Parathyroid adenoma (tissue), 2 donors: ENCODE measurements around the gene ANGPTL2.

ENCODE experiments used
- H2AFZ ChIP-seq: fragments of 300-600 bp; sonication (generic); one replicate; pipeline ENCODE4 v1.7.0; 2017; ENCODE audit warnings: antibody characterized with exemption, mild to moderate bottlenecking
- H3K27ac ChIP-seq: fragments of 300-600 bp; sonication (generic); one replicate; pipeline ENCODE4 v1.7.0; 2017
- H3K27me3 ChIP-seq: fragments of 300-600 bp; sonication (generic); one replicate; pipeline ENCODE4 v1.7.0; 2017; ENCODE audit warnings: low read length; ENCODE audit not compliant: control insufficient read depth, insufficient read depth
- H3K36me3 ChIP-seq: fragments of 300-600 bp; sonication (generic); one replicate; pipeline ENCODE4 v1.7.0; 2017; ENCODE audit warnings: low read length; ENCODE audit not compliant: control insufficient read depth, insufficient read depth
- H3K4me1 ChIP-seq: fragments of 300-600 bp; sonication (generic); one replicate; pipeline ENCODE4 v1.7.0; 2017; ENCODE audit warnings: control low read depth
- H3K4me2 ChIP-seq: fragments of 300-600 bp; sonication (generic); one replicate; pipeline ENCODE4 v1.7.0; 2017; ENCODE audit warnings: low read length
- H3K4me3 ChIP-seq: fragments of 300-600 bp; sonication (generic); one replicate; pipeline ENCODE4 v1.7.0; 2017; ENCODE audit warnings: low read depth, low read length
- H3K79me2 ChIP-seq: fragments of 300-600 bp; sonication (generic); one replicate; pipeline ENCODE4 v1.7.0; 2017; ENCODE audit warnings: control low read depth
- H3K9ac ChIP-seq: fragments of 300-600 bp; sonication (generic); one replicate; pipeline ENCODE4 v1.7.0; 2017; ENCODE audit warnings: mild to moderate bottlenecking
- H3K9me3 ChIP-seq: fragments of 300-600 bp; sonication (generic); one replicate; pipeline ENCODE4 v1.7.0; 2017; ENCODE audit warnings: low read length; ENCODE audit not compliant: control insufficient read depth
- TF ChIP-seq, protein P1 (sequence below): fragments of 300-600 bp; sonication (generic); IDR thresholded peaks from one replicate; pipeline ENCODE4 v1.7.0; 2017; ENCODE audit warnings: antibody characterized with exemption, mild to moderate bottlenecking
- donor health status: primary hyperparathyroidism.

ANGPTL2 gene

DNA sequence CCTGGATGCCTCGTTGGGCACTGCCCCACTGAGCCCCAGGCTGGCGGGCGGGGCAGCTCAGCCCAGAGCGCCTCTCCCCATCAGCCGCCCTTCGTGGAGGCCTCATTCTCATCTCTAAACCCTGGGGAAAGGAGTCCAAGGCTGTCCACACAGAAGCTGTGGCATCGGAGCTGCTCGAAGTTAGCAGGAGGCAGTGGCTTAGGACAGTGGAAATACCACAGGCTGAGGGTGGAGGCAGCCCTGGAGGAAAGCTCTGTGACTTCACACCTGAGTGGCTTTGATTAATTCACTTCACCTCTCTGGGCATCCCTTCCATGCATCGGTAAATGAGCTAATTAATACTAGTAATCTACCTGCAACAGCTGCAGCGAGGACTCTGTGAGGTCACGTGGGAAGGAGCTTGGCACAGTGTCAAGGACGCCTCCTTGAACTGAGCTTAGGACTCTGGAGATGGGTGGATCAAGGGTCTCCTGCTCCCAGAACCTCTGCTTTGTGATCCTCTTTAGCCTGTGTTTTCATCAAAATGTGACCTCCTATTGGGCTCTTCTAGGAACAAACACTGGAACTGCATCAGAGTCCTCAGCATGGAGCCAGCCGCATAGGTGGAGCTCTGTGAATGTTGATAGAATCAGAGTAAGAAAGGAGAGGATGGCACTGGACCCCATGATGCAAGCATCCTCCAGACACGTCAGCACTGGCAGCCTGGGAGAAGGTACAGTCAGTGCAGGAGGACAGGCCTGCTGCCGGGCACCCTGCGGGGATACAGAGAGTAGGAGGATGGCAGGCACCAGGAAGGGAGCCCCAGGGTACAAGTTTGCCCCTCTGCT is 842 bp upstream of the ANGPTL2 start:
- Histone ChIP-seq H3K4me2 (peak overlapping the region; percentile 18), H3K79me2 (no peaks in the 10 kb centered on the region), H3K4me1 (peaks cover 7% of the 10 kb centered on the region), H2AFZ (peak overlapping the region; percentile 64), H3K9me3 (no peaks in the 10 kb centered on the region), H3K4me3 (no peak overlapping the region), H3K27ac (peak overlapping the region; percentile 36), H3K9ac (no peak overlapping the region), H3K36me3 (no peaks in the 10 kb centered on the region), H3K27me3 (no peaks in the 10 kb centered on the region)
- TF ChIP-seq, protein P1, sequence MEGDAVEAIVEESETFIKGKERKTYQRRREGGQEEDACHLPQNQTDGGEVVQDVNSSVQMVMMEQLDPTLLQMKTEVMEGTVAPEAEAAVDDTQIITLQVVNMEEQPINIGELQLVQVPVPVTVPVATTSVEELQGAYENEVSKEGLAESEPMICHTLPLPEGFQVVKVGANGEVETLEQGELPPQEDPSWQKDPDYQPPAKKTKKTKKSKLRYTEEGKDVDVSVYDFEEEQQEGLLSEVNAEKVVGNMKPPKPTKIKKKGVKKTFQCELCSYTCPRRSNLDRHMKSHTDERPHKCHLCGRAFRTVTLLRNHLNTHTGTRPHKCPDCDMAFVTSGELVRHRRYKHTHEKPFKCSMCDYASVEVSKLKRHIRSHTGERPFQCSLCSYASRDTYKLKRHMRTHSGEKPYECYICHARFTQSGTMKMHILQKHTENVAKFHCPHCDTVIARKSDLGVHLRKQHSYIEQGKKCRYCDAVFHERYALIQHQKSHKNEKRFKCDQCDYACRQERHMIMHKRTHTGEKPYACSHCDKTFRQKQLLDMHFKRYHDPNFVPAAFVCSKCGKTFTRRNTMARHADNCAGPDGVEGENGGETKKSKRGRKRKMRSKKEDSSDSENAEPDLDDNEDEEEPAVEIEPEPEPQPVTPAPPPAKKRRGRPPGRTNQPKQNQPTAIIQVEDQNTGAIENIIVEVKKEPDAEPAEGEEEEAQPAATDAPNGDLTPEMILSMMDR: no peak

DNA sequence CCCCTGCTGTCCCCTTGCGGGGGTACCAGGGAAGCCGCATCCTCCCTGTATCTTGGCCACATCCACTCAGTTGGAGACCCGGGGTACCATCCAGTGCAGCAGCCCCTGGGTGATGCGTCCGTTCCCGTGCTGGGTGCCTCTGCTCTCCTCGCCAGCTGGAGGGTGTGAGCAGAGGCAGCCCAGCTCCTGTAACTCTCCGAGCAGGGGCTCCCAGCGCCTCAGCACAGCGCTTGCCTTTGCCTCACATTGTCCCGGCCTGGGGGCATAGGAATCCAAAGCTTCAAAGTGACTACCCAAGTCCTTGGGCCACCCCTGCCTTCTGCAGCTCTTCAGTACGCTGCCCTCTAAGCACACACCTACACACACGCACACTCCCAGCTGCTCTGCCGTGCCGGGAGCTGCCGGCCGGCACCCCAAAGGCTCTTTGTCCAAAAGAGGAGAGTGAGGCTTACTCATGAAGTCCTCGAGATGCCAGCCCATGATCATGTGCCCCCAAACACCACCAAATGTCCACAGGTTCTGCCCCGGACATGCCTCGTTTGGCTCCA is 733 bp downstream of the ANGPTL2 start:
- no peaks in the 10 kb centered on the region for H3K9me3 ChIP-seq
- no peak overlapping the region for H3K9ac ChIP-seq
- peaks cover 7% of the 10 kb centered on the region for H3K4me1 ChIP-seq
- H3K27ac ChIP-seq: peak overlapping the region; percentile 36
- H3K4me2 ChIP-seq: peak overlapping the region; percentile 18
- H3K36me3 ChIP-seq: no peaks in the 10 kb centered on the region
- TF ChIP-seq, protein P1: no peak
- H3K27me3 ChIP-seq: no peaks in the 10 kb centered on the region
- peak overlapping the region; percentile 64 for H2AFZ ChIP-seq
- no peaks in the 10 kb centered on the region for H3K79me2 ChIP-seq
- peak overlapping the region; percentile 41 for H3K4me3 ChIP-seq

DNA sequence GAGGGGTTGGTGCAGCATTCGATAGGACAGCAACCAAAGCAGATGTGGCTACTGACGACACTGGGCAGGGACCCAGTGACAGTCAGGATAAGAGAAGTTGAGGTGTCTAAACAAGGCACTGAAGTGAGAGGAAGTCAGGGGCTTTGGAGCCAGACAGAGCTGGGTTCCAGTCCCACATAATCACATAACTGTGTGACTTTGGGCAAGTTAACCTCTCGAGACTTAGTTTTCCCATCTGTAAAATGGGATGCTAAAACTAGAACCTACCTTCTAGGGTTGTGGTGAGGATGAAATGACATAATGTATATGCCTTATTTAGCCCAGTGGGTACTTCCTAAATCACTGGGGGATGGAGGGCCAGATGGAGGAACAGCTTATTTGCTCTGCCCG is 3.1 kb downstream of the ANGPTL2 start:
- no peaks in the 10 kb centered on the region for H3K36me3 ChIP-seq
- H3K4me1 ChIP-seq: peaks cover 7% of the 10 kb centered on the region

DNA sequence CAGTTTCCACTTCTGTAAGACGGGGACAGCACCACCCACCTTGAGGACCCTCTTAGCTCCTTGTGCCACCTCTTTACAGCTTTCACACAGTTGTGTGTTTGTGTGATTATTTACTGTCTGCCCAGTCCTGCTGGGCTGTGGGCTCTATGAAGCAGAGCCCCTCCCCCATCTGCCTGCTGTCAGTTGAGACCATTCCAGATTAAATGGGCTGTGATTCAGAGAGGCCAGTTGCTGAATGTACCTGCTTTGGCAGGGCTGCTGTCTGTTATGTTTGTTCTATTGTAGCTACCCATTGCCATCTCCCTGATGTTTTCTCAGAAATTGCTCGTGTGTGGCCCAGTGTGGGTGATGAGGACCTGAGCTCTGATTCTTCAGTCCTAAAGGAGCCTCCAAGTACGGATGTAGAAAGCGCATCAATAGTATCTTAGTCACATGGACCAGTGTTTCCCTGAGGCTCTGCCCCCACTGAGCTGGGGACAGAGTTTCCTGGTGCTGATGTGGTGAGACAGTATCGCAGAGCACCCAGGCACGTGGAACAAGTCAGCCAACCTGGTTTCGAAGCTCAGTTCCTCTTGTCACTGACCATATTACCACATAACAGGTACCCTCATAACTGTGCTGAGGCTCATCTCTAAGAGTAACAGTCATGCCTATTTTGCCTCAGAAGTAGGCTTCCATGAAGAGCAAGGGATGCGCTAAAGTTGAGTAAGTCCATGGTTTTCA is 3.7 kb downstream of the ANGPTL2 start:
- Histone ChIP-seq H3K4me1 (peaks cover 7% of the 10 kb centered on the region), H3K9me3 (no peaks in the 10 kb centered on the region), H3K36me3 (no peaks in the 10 kb centered on the region), H3K79me2 (no peaks in the 10 kb centered on the region), H3K9ac (no peak overlapping the region), H3K4me3 (no peak overlapping the region), H2AFZ (no peak overlapping the region), H3K4me2 (no peak overlapping the region), H3K27ac (no peak overlapping the region), H3K27me3 (no peaks in the 10 kb centered on the region)
- TF ChIP-seq, protein P1: no peak

More for the DNA sequence above, 3.1 kb downstream of the ANGPTL2 start:
- Histone ChIP-seq H3K9me3 (no peaks in the 10 kb centered on the region), H2AFZ (no peak overlapping the region), H3K4me2 (no peak overlapping the region), H3K27ac (no peak overlapping the region), H3K27me3 (no peaks in the 10 kb centered on the region), H3K4me3 (no peak overlapping the region), H3K79me2 (no peaks in the 10 kb centered on the region), H3K9ac (no peak overlapping the region)
- TF ChIP-seq, protein P1: no peak
